Stimulated activated CD8-positive, alpha-beta memory T cell treated with anti-CD3 and anti-CD28 coated beads, Interleukin-7, amount 100 ng/mL, for 1 hour (primary cell): ENCODE measurements around the gene ATP11A.
"Not testable (repeated sequence)": the region's sequence is repeated elsewhere in the genome, so short reads cannot be mapped to it uniquely, and the experiment has no call there.

Experiments
- DNase-seq, 2 donors: peaks; one replicate each; pipeline ENCODE4 v3.0.0-alpha.2; 2020; ENCODE audit warnings: low read depth in 2 of 2

Gene ATP11A

GRCh38 chr13:112670864-112671263, 19.0 kb upstream of the ATP11A start:
- no peak for DNase-seq

GRCh38 chr13:112671359-112671758, 18.5 kb upstream of the ATP11A start:
- DNase-seq: no peak

GRCh38 chr13:112672651-112673284, 17.1 kb upstream of the ATP11A start:
- no peak for DNase-seq

DNA sequence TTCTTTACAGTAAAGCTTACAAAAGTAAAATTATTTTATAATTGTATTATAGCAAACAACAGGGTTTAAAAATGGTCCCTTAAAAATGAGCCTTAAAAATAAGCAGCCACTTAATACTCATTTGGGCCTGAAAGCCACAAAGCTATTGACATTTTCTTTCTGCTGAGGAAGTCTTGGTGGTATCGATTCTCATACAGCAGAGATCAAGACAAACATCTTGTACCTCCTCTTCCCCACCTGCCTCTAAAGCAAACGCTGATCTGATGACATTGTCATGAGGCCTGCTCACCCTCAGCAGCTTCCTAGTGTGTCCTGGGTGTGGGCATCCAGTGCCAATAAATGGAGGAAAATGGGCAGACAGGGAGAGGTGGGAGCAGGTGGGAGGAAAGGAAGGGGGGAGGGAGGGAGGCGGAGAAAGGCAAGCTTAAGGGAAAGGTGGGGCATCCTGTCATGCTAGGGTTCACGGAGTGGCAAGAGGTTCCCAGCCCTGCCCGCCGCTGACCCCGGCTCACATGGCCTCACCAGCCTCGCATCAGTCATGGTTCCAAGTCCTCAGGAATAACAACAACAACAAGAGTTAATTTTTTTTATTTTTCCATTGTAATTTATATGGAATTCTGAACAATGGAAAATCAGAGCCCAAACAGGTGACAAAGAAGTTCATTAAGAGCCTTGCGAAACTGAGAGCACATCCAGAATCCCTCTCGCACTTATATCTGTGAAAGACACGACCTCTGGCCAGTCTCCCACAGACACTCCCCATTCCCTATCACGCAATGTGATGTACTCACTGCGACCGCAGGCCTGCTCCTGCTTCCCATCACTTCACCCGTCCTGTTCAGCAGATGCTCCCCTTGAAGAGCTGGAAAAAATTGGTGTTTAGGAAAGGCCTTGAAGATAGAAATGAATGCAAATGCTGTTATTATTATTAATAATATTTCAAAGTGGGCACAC, 15.1 kb upstream of the ATP11A start:
- no peak for DNase-seq

GRCh38 chr13:112675366-112675756, 14.5 kb upstream of the ATP11A start:
- no peak for DNase-seq

- not testable (repeated sequence) for DNase-seq
Measured at GRCh38 chr13:112677421-112677962, 12.3 kb upstream of the ATP11A start.

GRCh38 chr13:112679381-112679780, 10.5 kb upstream of the ATP11A start:
- DNase-seq: no peak

- no peak for DNase-seq
Measured at GRCh38 chr13:112679932-112680677, 9.7 kb upstream of the ATP11A start.

DNA sequence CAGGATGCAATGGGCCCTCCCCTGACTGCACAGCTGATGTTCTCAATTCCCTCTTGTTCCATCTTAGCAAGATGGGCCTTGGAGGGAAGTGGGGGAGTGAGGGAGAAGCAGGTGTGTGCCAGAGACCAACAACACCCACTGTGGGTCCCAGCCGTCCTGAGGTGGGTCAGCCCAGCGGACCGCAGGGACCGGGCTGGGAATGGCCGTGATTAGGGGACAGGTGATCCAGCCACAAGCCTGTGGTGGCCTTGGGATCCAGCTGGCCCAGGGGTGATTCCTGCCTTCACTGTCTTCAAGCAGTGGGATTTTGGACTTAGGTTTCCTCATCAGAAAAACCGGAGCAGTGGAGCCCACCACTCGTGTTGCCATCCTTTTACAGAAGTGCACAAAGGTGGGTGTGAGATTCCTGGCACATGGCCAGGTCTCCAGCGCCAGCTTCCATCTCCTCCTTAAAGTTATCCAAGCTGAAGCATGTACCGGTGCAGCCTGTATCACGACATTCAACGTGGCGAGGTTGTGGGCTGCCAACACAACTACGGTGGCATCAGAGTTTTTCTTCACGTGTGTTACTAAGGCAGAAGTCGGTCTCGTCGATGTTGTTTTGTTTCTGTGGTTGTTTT, 9.0 kb upstream of the ATP11A start:
- no peak for DNase-seq

GRCh38 chr13:112683581-112683980, 6.3 kb upstream of the ATP11A start:
- DNase-seq: no peak

DNA sequence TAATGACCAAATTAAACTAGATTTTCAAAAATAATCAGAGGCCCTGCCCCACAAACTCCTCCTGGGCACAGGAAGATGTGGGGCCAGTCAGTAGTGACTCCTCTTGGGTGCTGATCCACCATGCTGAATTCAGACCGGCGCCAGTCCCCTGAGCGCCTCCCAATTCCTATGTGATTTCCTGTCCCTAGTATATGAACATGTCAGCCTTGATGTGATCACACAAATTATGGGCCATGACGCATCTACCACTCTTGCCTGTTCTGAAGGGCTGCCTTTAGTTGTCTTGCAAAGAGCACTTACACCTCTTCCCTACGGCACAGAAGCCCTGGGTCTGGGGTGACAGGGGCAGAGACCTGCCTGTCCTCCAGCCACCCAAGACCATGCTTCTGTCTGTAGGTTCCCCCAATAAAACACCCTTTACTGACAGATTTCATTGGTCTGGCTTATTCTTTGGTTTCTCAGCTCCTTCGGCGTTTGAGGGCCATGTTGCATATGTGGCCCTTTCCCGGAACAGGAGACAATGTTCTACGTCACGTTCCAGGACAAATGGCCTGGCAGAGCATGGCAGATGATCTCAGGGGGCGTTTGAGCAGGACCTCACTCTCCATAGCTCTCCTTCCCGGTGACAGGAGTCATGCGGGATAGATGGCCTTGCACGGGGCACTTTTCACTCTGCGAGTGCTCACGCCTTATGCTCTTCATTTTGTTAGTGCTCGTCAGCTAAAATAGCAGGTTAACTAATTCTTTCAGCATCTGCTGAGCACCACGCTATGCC, 5.6 kb upstream of the ATP11A start:
- no peak for DNase-seq

- not testable (repeated sequence) for DNase-seq
Measured at GRCh38 chr13:112685189-112685805, 4.5 kb upstream of the ATP11A start.

GRCh38 chr13:112685896-112686295, 3.9 kb upstream of the ATP11A start:
- DNase-seq: no peak

- DNase-seq: no peak
Measured at GRCh38 chr13:112686364-112686763, 3.5 kb upstream of the ATP11A start.

DNA sequence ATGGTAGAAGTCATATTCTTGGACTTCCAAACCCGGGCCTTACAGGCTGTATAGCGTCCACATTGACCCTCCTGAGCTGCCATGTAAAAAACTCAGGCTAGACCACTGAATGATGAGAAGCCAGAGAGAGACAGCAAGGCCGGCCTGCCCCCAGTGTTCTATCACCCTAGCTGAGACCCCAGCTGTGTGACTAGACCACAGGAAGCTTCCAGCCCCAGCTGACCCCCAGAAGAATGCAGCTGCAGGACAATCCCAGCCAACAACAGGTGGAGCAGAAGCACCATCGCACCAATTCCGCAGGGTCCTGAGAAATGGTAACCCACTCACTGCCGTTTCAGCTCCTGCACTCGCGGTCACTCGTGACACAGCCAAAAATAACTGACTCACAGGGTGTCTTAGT, 2.9 kb upstream of the ATP11A start:
- no peak for DNase-seq

GRCh38 chr13:112687836-112688559, 1.8 kb upstream of the ATP11A start:
- no peak for DNase-seq

DNA sequence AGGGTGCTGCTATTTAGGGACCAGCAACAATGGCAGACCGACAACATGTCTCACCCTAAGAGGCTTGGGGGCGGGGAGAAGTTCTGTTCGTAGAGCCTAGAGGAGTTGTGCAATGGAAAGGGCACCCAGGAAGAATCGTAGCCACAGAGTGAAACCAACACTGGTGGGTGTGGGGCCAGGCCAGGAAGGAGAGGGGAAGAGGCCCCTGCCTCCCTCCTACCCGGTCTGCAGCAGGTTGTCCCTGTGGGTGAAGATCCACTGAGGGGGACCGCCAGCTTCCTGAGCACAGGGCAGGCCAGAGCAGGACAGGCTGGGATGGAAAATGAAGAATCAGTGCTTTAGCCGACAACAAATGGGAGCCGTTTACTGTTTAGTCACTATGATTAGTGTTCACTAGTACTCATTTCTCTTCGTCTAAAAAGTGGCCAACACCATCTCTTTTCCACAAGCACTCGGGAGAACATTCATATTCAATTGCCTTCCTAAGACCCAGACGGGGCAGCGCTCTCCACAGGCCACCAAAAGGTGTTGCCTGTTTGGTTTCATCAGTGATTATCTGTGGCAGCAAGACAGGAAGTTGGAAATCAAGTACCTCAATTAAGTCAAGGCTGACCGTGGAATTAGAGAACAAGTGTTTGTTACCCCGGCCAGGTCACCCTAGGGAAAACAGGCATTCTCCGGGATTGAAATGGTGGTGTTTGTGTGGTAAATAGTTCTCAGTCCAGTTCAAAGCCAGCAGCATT, 1.1 kb upstream of the ATP11A start:
- DNase-seq: no peak

DNA sequence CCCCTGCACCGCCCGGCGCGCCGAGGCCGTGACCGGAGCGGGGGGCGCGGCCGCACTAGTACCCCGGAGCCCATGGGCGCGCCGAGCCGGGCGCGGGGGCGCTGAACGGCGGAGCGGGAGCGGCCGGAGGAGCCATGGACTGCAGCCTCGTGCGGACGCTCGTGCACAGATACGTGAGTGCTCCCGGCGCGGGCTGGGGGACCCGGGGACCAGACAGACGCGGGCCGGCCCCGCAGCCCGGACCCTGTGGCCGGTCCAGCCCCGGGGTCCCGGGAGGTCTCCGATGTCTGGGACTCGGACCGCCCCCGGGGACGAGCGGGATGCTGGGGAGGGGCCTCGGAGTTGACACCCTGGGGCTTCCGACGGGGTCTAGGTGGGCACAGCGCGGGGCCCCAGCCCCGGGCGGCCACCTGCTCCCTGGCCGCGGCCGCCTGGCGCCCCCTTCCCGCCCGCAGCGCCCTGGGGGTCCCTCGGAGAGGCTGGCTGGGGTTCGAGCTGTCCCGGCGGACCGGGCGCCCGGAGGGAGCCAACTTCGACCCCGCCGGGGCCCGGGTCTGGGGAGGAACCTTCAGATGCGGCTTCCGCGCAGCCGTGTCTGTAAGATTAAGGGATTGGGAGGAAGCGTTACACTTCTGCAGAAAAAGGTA, 568 bp downstream of the ATP11A start:
- no peak for DNase-seq

GRCh38 chr13:112692104-112692503, 2.3 kb downstream of the ATP11A start:
- no peak for DNase-seq
